Measurements from ENCODE around the gene ATXN1.

ATXN1 gene

DNA sequence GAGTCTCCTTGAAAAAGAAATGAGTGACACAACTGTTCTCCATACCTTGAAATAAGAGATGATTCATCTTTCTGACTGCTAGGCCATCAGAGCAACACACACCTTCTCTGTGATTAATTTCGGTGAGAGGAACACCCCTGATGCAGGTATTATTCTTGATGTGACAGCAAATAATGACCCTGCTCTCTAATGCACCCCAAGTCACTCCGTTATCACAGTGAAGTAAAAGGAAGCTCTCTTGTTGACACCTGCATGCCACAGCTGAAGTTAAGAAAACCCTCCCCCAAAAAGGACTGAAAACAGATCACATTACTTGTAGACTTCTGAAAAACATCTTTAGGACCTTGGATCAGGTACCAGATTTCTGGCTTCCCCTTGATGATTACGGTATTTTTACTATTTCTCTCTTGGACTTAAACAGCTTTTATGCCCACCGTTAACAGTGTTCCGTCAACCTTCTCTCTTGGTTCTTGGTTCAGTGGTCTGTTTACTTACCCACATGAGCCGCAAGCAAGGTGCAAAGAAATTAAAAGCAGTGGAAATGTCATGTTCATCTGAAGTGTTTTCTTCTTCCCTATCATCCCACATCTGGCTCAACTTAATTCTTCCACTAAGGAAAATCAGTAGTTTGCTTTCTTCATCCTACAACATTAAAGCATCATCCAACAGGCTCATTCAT, 273.1 kb downstream of the ATXN1 start:
- Histone ChIP-seq H3K9me2 (replicated peaks; ENCODE audit: low read depth, low read length) (no peaks in the 10 kb centered on the region), H3K4me2 (ENCODE audit: low read depth, low read length, poor library complexity, severe bottlenecking) (no peak overlapping the region), H3K4me3 (ENCODE audit: low read length, poor library complexity, severe bottlenecking) (no peak overlapping the region), H3K79me2 (ENCODE audit: insufficient read depth, low read length) (no peaks in the 10 kb centered on the region), H3F3A (ENCODE audit: low read depth) (no peaks in the 10 kb centered on the region), H3K36me3 (ENCODE audit: insufficient read depth, low read length) (peaks cover 7% of the 10 kb centered on the region; the same call in 1 of the 2 replicates), H3K27me3 (ENCODE audit: insufficient read depth, low read length, poor library complexity, severe bottlenecking) (no peaks in the 10 kb centered on the region), H3K9me3 (ENCODE audit: insufficient read depth, low read depth, low read length) (no peaks in the 10 kb centered on the region), H3K9ac (ENCODE audit: low read depth, low read length, poor library complexity, severe bottlenecking) (no peak overlapping the region), H2AFZ (ENCODE audit: low read length) (no peak overlapping the region), H3K4me1 (ENCODE audit: insufficient read depth, low read length, poor library complexity, severe bottlenecking) (peaks cover 14% of the 10 kb centered on the region), H4K20me1 (ENCODE audit: insufficient read depth, low read length, poor library complexity, severe bottlenecking) (peaks cover 4% of the 10 kb centered on the region)
- no peak for TF ChIP-seq EZH2phosphoT487 (IDR thresholded peaks at IDR 0.05; ENCODE audit: borderline replicate concordance)
- TF ChIP-seq, protein P1, sequence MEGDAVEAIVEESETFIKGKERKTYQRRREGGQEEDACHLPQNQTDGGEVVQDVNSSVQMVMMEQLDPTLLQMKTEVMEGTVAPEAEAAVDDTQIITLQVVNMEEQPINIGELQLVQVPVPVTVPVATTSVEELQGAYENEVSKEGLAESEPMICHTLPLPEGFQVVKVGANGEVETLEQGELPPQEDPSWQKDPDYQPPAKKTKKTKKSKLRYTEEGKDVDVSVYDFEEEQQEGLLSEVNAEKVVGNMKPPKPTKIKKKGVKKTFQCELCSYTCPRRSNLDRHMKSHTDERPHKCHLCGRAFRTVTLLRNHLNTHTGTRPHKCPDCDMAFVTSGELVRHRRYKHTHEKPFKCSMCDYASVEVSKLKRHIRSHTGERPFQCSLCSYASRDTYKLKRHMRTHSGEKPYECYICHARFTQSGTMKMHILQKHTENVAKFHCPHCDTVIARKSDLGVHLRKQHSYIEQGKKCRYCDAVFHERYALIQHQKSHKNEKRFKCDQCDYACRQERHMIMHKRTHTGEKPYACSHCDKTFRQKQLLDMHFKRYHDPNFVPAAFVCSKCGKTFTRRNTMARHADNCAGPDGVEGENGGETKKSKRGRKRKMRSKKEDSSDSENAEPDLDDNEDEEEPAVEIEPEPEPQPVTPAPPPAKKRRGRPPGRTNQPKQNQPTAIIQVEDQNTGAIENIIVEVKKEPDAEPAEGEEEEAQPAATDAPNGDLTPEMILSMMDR (conservative IDR thresholded peaks at IDR 0.05; ENCODE audit: low read length), result no peak

DNA sequence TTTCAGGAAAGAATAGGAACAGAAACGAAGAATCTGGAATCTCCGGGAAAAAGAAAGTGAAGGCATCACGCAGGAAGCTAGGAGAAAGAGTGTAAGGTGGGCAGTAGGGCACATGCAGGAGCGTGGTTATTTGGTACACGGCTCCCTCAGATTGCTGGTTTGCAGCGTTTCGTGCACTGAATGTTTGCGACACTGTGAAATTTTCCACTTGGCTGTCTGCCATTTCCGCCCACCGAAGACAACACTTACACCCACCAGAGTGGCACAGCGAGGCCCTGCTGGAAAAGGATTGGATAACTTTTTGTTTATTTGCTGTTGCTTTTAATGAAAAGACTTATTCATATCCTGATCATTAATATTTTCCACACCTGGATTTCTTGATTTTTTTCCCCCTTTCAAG, 274.6 kb downstream of the ATXN1 start:
- H2AFZ ChIP-seq (ENCODE audit: low read length), result no peak overlapping the region
- H3K27me3 ChIP-seq (ENCODE audit: insufficient read depth, low read length, poor library complexity, severe bottlenecking), result no peaks in the 10 kb centered on the region
- no peaks in the 10 kb centered on the region for H3K9me2 ChIP-seq (replicated peaks; ENCODE audit: low read depth, low read length)
- peaks cover 28% of the 10 kb centered on the region for H3K4me1 ChIP-seq (ENCODE audit: insufficient read depth, low read length, poor library complexity, severe bottlenecking)
- H3K9ac ChIP-seq (ENCODE audit: low read depth, low read length, poor library complexity, severe bottlenecking), result no peak overlapping the region
- H4K20me1 ChIP-seq (ENCODE audit: insufficient read depth, low read length, poor library complexity, severe bottlenecking), result peaks cover 4% of the 10 kb centered on the region
- peaks cover 7% of the 10 kb centered on the region; the same call in 1 of the 2 replicates for H3K36me3 ChIP-seq (ENCODE audit: insufficient read depth, low read length)
- no peaks in the 10 kb centered on the region for H3K9me3 ChIP-seq (ENCODE audit: insufficient read depth, low read depth, low read length)
- H3K4me3 ChIP-seq (ENCODE audit: low read length, poor library complexity, severe bottlenecking), result no peak overlapping the region
- H3K79me2 ChIP-seq (ENCODE audit: insufficient read depth, low read length), result no peaks in the 10 kb centered on the region
- no peak overlapping the region for H3K4me2 ChIP-seq (ENCODE audit: low read depth, low read length, poor library complexity, severe bottlenecking)
- TF ChIP-seq EZH2phosphoT487 (IDR thresholded peaks at IDR 0.05; ENCODE audit: borderline replicate concordance), result no peak
- TF ChIP-seq, protein P1 (conservative IDR thresholded peaks at IDR 0.05; ENCODE audit: low read length), result no peak
- no peaks in the 10 kb centered on the region for H3F3A ChIP-seq (ENCODE audit: low read depth)

DNA sequence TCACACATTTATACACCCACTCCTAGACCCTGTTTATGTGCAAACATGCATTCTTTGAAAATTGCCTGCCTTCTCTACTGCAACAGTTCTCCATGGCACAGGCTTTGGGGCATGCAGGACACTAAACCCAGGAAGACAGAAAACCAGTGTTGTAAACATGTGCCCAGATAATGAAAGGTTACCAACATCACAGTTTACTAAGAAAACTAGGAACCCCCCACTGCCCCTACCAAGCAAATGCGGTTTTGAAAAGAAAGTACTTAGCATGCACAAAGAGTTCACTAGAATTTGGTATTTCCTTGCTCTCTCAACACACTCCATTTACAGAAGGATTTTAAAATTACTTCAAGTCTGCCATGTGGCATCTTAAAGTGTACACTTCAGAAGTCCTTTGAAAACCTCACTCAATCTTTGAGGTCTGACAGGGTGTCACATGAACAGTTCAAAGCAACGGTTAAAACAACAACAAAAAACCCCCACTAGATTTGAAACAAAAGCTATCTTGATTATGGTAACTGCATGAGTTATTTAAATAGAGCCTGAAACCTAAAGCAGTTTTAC, 277.9 kb downstream of the ATXN1 start:
- Histone ChIP-seq H3K4me2 (ENCODE audit: low read depth, low read length, poor library complexity, severe bottlenecking) (peak overlapping the region; percentile 14), H3K9me2 (replicated peaks; ENCODE audit: low read depth, low read length) (no peaks in the 10 kb centered on the region), H3K79me2 (ENCODE audit: insufficient read depth, low read length) (no peaks in the 10 kb centered on the region), H4K20me1 (ENCODE audit: insufficient read depth, low read length, poor library complexity, severe bottlenecking) (no peaks in the 10 kb centered on the region), H3F3A (ENCODE audit: low read depth) (no peaks in the 10 kb centered on the region), H2AFZ (ENCODE audit: low read length) (no peak overlapping the region), H3K27me3 (ENCODE audit: insufficient read depth, low read length, poor library complexity, severe bottlenecking) (no peaks in the 10 kb centered on the region), H3K36me3 (ENCODE audit: insufficient read depth, low read length) (peaks cover 7% of the 10 kb centered on the region; the same call in 1 of the 2 replicates), H3K4me1 (ENCODE audit: insufficient read depth, low read length, poor library complexity, severe bottlenecking) (peaks cover 34% of the 10 kb centered on the region), H3K9me3 (ENCODE audit: insufficient read depth, low read depth, low read length) (no peaks in the 10 kb centered on the region), H3K9ac (ENCODE audit: low read depth, low read length, poor library complexity, severe bottlenecking) (no peak overlapping the region), H3K4me3 (ENCODE audit: low read length, poor library complexity, severe bottlenecking) (no peak overlapping the region)
- no peak for TF ChIP-seq EZH2phosphoT487 (IDR thresholded peaks at IDR 0.05; ENCODE audit: borderline replicate concordance)
- TF ChIP-seq, protein P1 (conservative IDR thresholded peaks at IDR 0.05; ENCODE audit: low read length), result no peak; the same call in 1 of the 2 replicates

Measured in Loucy (cell line).